ENCODE measurements around the gene HEXIM2.

Gene HEXIM2

DNA sequence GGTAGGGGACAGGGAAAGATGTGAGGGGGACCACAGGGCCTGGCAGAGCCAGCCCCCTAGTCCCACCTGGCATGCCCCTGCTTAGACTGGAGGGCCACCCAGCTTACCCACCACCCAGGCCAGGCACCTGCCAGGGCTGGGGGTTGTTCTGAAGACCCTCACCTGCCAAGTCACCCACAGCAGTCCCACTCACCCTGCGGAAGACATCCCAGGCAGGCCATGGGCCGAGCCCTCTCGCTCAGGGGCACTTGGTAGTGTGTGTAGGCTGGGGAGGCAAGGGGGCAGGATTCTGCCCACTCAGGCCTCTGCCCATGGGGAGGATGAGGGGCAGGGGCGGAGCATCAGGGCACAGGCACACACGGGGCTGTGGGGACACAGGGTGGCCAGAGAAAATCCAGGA, 33.3 kb upstream of the HEXIM2 start:
- DNase-seq, result no peak

DNA sequence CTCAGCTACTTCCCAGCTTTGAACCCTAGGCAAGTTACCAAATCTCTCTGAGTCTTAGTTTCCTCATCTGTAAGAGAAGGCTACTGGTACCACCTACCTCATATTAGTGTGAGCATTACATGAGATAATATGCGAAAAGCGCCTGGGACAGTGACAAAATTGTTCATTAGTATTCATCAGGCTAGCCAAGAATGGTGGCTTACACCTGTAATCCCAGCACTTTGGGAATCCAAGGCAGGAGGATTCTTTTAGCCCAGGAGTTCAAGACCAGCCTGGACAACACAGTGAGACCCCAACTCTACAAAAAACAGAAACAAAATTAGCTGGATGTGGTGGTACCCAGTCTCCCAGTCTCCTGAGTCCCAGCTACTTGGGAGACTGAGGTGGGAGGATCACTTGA, 32.7 kb upstream of the HEXIM2 start:
- no peak for DNase-seq

DNA sequence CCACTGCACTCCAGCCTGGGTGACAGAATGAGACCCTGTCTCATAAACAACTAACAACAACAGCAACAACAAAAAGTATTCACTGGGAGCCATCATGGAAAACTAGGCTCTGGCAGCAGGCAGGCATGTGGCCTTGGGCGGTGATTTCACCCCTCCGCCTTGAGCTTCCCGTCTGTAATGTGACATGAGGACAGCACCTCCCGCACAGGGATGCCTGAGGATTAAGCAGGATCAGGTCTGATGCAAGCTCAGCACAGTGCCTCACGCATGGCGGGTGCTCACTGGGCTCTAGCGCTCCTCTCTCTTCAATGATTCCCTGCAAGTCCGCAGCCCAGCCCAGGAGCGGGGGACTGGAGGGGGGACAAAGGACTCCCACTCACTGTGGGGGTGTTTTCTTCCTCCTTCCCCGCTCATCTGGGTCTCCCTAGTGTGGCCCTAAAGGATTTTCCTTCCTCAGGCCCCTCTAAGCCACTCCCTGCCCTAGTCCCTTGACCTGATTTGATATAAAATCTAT, 32.2 kb upstream of the HEXIM2 start:
- no peak for DNase-seq

DNA sequence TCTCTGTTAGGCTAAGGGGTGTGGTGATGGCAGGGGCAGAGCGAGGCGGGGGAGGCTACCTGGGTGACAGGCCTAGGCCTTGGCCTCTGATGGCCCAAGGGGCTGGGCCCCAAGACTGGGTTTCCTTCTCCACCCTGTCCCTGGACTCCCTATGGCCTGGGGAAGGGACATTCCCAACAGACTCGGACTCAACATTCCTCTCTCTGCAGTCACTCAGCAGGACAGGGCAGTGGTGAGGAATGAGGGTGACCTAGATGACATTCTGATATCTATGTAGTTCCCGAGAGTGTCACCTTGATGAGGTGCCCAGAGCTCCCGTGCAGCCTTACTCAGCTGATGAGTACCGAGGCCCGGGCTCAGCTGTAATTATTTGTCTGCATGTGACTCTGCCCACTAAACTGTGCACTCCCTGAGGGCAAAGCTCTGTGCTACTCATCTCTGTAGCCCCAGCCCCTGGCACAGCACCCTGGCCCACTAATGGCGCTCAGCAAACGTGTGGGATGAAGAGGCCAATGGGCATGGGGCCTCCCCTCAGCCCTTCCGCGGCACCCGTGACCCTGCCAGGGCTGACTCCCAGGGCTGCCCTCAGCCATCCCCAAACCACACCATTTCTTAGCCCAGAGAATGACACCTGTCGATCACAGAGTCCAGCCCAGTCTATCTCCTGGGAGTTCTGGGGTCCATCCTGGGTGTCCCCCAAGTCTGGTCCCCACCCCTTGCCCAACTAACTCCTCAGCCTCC, 31.6 kb upstream of the HEXIM2 start:
- no peak for DNase-seq

DNA sequence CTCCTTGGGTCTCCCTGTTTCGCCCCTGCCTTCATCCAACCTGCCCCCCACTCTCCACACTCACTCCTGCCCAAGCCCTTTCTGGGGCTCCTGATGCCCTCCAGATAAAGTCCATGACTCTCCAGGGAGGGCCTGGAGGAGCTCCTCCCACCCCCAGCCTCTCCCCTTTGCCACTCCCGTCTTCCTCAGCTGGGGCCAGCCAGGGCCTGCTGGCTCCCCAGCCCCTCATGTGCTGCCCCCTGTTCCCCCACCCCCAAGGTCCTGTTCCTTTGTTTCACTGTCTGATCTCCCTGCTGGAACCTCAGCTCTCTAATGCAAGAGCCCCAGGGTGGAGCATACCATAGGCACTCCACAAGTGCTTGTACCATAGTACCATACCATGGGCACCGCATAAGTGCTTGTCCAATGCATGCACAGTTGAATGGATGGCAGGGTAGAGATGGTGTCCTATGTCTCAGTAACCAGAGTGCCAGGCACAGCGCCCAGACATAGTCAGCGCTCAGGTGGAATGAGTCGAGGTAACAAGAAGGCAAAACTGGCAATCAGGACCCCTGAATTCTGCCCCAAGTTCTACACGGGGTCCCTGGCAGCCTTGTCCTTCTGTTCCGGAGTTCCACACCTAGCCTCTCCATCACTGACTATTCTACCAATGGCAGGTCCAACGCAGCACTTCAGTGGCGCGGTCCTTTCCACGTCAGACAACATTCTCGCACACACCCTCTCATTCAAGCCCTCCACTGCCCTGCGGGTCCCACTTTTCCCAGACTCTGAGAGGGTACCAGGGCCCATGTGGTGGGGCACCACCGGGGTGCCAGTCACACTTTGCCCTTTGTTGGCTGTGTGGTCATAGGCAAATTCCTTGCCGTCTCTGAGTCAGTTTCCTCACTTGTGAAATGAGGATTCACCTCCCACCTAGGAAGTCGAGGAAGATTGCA, 30.7 kb upstream of the HEXIM2 start:
- no peak for DNase-seq

DNA sequence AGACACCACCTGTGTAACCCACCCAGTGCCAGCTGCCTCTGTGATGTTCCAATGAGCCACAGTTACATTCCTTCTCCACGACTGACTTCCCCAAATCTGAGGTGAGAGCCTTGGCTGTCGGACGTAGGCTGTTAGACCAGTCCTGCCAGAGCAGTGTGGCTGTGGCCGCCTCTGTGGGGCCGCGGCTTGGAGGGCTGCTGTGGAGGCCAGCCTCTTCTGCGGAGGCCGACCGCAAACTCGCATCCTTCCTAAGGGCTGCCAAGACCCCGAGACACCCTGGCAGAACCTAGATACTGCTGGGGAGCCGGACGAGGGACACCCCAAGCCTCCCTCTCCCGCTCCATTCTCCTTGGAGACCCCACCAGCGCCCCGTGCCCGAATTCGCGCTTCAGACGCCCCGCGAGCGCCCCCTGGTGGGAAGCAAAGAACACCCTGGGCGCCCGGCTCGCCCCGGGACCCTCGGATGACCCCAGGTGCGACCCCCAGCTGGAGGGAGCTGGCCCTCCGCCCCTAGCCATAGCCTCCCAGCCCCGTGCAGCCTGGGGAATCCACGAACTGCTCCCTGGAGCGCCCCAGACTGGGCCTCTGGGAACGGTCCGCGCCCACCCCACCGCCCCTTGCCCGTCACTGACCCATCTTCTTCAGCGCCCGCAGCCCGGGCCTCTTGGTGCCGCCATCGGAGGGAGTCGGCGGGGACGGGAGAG, 29.9 kb upstream of the HEXIM2 start:
- peak; percentile 54 for DNase-seq

DNA sequence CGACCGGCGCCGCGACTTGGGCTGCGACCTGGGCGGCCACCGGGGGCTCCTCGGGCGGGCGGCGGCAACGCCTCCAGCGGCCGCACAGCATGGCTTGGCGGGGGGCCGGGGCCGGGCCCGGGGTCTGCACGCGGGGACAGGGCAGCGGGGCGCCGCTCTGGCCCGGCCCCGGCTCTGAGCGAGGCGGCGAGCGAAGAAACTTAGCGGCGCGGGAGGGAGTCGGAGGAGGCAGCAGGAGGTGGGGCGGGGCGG, 29.4 kb upstream of the HEXIM2 start, which contains the start of gene PLCD3:
PLCD3 (minus strand) TSS at position 196 of the 252 bp plus-strand sequence; CDS start at position 91, 105 bp downstream.
- DNase-seq, result no peak

DNA sequence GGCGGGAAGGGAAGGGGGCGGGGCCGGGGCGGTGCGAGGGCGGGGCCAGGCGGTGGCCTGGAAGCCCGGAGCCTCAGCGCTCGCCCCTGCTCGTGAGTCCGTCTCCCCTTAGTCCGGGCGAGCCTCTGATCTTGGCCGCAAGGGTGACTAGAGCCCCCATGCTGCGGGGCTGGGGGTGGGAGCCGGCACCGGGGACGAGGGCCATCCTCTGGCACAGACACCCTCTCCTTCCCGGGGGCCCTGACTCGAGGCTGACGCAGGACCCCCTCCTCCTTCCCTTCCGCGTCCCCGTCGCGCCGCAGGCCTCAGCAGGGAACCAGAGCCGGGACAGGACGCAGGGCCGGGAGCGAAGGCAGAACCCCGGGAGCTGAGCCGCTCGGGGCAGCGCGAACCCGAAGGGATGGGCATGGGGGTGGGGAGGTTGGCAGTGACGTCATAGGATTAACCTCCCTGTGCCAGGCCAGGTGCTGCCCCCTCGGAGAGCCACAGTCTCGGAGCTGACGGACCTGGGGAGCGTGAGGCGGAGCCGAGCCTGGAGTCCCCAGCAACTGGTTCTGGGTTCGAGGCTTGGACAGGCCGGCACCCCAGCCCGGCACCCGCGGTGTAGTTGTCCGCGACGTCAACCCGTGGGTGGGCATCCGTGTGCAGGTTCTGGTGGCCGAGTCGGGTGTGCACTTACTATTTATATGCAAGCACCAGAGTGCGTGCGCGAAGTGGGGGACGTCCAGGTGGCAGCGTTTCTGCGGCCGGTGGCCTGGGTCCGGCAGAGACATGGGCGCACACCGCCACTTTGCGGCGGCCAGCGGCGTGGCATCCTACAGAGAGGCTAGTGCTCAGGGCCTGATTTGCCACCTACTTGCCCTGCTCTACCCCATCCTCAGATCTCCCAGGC, 28.9 kb upstream of the HEXIM2 start:
- peak; percentile 84 for DNase-seq

DNA sequence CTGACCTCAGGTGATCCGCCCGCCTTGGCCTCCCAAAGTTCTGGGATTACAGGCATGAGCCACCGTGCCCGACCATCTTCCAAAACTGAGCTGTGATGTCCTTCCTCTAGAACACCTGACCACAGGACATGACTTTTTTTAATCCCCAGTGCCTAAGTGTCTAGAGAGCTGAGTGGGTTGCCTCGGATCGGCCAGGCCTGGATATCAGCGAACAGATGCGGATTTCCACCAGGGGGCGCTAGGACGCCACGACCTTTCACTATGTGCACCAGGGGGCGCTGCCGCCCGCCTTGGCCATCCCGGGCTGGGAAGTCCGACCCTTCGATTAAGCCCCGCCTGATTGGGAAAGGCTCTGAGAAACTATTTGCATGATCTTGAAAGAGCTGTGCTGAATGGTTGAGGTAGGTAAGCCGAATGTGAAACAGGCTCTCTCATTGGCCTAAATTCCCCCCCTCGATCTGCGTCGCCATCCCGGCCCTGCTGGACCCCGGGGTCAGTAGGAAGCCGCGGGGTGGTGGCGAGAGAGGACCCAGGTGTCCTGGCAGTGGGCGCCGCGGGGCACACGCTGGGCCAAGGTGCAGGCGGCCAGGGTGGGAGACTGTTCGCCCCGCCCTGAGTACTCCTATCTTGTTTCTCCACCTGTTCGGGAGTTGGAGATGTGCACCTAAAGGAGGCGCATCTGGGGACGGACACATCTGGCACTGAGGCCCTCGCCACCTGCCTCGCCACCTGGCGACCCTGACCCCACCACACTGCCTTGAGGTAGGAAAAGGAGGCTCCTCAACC, 26.3 kb upstream of the HEXIM2 start, which contains the start of gene ACBD4:
ACBD4 (plus strand) TSS at position 496 of the 786 bp plus-strand sequence. CDS start 458 bp downstream, outside the sequence.
- DNase-seq, result peak; percentile 98

DNA sequence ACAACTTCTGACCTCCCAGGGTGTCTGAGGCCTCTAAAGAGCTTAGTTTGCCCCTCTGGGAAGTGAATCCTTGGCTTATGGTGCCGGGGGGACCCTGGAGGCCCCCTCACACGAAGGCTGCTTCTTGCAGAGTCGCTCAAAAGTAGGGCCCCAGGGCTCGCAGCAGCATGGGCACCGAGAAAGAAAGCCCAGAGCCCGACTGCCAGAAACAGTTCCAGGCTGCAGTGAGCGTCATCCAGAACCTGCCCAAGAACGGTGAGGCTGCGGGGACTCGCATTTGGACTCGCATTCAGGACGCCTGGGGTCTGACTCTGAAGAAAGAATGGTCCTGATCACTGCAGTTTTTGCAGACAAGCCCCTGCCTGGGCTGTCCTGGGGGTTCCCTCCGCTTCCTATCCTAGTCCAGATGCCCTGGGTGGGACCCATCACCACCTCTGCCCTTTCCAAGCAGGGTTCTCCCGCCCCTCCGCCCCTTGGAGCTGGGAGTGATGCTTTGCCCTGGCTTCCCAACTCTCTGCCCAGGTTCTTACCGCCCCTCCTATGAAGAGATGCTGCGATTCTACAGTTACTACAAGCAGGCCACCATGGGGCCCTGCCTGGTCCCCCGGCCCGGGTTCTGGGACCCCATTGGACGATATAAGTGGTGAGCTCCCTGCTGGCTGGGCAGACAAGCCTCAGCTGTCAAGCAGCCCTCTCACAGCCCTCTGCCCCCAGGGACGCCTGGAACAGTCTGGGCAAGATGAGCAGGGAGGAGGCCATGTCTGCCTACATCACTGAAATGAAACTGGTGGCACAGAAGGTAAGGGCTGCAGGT, 25.5 kb upstream of the HEXIM2 start:
- no peak for DNase-seq

DNA sequence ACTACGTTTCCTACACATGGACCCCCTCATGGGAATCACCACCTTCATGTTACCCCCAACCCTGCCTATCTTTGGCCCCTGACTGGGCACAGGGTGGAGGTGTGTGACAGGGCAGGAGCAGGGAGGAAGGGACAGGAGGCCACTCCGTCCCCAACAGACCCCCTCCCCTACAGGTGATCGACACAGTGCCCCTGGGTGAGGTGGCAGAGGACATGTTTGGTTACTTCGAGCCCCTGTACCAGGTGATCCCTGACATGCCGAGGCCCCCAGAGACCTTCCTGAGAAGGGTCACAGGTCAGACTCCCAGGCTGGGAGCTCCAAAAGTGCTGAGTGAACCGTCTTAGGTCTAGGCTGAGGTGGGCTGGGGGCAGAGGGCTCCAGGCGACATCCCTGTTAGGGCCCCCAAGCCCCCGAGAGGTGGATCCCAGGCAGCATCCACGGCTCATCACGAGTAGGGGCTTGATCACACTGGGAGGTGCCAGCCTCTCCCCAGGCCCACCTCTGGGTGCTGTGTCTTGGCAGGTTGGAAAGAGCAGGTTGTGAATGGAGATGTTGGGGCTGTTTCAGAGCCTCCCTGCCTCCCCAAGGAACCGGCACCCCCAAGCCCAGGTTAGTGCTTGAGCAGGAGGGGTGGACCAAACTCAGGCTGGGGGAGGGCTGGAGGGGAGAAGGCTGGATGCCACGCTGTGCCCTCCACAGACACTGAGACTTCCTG, 24.7 kb upstream of the HEXIM2 start:
- no peak for DNase-seq

DNA sequence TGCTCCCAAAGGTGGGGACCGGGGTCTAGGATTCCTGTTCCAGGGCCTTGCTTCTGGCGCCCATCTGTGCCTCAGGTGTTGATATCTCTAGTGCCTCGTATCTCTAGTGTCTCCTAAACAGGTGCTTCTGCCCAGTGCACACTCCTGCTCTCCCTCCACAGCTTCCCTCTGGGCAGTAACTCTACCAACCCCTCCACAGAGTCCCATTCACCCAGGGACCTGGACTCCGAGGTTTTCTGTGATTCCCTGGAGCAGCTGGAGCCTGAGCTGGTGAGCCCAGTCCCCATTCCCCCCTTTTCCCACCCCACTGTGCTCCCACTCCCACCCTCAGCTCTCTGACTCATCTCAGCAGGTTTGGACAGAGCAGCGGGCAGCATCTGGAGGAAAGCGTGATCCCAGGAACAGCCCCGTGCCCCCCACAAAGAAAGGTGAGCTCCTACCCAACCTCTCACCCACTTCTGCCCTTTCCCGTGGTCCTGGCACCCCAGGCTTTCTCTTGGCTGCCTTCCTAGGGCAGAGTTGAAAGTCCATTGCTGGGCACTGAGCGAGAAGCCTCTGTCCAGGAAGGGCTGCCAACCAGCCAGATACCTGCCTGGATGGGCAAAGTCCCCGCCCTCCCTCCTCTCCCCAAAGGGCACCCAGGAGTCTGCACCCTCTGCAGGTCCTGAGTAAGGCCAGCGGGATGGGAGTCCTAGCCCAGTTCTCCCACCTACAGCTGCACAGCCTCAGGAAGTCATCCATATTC, 23.9 kb upstream of the HEXIM2 start:
- DNase-seq, result no peak

DNA sequence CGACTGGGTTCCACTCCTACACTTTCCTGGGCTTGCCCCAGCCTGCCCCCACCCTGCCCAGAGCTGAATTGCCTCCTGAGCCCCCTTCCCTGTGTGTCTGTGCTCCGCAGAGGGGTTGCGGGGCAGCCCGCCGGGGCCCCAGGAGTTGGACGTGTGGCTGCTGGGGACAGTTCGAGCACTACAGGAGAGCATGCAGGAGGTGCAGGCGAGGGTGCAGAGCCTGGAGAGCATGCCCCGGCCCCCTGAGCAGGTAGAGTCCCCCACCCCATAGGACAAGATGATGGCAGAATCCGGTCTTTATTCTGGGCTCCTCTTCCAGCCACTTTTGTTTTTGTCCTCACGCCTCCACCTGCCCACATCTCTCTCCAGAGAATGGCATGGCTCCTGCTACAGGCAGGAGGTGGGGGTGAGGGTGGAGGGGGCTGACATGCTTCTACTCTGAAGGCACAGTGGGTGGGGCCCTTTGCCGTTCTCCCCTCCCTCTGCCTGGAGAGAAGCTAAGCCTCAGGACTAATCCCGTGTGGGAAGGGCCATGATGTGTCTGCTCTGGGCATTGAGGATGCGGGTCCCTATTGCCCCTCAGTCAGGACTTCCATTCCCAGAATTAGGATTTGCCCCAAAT, 22.7 kb upstream of the HEXIM2 start:
- DNase-seq, result no peak

DNA sequence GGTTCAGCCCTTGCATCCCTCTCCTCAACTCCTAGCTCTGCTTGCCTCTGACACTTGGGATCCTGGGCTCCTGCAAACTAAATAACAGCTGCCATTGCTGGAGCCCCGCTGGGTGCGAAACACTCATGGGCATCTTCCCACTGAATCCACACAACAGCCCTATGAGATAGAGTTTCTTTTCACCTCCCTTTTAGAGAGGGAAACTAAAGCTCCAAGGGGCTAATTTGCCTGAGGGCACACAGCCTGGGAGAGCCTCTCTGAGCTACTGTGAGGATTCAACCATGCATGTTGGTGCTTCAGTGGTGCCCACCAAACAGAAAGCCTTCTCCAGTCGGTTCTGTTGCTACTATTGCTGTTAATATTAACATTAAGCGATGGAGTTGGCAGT, 22.1 kb upstream of the HEXIM2 start:
- no peak for DNase-seq

DNA sequence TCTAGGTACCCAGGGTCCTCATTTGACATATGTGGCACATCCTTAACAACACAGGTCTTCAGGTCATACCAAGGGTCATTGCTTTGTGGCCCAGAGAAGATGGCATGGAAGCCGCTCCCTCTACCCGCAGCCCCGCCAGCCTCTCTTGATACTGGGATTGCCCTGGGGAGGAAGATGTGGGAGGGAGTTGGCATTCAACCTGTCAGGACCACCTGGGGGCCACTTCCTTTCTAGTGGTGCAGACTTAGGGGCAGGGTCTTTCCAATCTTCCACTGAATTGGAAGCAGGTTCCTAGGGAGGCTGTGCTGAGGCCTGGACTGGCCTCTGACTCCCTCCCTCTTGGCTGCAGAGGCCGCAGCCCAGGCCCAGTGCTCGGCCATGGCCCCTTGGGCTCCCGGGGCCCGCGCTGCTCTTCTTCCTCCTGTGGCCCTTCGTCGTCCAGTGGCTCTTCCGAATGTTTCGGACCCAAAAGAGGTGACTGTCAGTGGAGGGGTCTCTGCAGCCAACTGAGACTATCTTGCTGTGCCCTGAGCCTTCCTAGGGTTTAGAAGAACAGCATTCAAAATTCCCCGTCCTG, 18.5 kb upstream of the HEXIM2 start:
- DNase-seq, result no peak

DNA sequence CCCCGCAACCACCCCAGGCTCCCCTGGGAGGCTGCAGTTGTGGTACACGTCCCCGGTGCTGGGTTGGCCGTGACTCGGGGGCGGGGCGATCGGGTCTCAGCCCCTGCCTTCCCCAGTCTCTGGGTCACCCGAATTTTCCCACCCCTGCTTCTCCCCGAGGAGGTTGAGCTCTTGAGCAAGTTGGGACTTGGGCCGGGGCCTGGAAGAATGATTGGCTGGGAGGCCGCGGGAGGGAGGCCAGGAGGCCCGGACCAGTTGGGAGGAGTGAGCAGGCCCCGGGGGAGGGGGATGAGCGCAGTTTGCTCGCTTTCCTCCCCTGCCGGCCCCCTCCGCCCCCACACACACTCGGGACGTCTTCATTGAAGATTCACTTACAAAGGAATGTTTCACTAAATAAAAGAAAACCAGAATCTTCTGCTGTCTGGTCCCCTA, 17.9 kb upstream of the HEXIM2 start:
- DNase-seq, result no peak

DNA sequence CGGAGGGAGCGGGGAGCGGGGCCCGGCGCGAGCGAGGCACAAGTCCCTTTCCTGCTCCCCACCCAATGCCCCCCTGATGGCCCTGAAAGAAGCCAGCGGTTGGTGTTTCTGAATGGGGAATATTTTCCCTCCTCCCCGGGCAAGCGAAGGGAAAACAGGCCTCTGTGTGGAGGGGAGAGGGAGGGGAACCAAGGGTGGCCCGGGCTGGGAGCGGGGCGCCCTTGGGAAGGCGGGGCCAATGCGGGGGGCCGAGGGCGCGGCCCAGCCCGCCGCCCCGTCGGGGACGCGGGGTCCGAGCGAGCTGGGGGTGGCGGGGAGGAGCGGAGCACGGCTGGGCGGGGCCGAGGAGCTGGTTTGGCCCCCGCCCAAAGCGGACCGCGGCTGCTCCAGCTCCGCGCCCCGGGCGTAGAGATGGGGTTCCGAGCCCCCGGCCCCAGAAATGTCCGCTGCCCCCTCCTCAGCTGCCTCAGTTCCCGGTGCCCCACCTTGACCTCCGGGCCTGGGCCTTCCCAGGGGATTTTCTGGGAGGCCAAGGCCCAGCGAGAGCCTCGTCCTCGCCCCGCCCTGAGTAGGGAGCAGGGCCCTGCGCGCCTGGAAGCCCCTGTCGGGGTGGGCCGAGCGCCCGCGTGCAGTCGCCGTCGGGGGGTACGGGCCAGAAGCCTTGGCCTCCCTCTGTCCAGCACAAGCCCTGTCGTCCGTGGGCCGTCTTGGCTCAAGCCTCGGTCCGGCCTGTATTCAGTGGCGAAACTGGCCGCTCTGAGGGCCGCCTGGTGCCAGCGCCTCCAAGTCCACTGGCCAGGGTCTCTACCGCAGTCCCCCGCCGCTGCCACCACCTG, 17.3 kb upstream of the HEXIM2 start:
- DNase-seq, result no peak
